ENCODE measurements around the gene POLR3K.

Gene POLR3K

DNA sequence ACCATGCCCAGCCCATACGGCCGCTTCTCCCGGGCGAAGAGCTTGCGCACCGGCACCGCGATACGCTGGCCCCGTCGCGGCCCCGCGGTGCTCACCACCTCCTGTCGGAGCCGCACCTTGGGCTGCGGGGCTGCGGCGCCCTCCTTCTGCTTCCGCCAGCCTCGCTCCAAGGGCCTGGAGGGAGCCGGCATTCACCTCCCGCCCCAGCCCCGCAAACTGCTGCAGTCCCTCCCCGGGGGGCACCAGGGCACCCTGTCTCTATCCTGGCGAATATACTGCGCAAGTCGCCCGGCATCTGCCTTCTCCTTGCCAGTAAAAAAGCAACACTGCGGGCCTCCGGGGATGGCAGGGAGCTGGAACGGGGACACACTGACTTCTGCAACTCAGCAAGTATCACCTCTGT, 8.5 kb upstream of the POLR3K start:
- H3K27ac ChIP-seq (ENCODE audit: extremely low read depth, low read depth, low read length): no peak overlapping the region
- CTCF ChIA-PET: interaction anchor here (0.7 to 6.3 kb wide), 2 partner anchors 34 to 301 kb away, joined by 3 to 245 read pairs; no protein-coding TSS in a partner anchor
- POLR2A ChIA-PET: interaction anchor here (2.2 kb wide), 1 partner anchor 8 kb away, joined by 13 read pairs; the partner anchor contains the start of genes POLR3K and SNRNP25
- H3K36me3 ChIP-seq (ENCODE audit: control insufficient read depth in 2 of 2, insufficient read depth in 1 of 2, low read length in 2 of 2): peaks cover 0 to 70% of the 10 kb centered on the region in 2 experiments; a peak in 1 of 3 replicates
- TF ChIP-seq ZBTB21 (tag by site-specific recombination; IDR thresholded peaks at IDR 0.05) (no peak), ZNF19 (tag by site-specific recombination; IDR thresholded peaks at IDR 0.05; ENCODE audit: low read depth) (no peak), ZNF529 (tag by site-specific recombination; IDR thresholded peaks at IDR 0.05; ENCODE audit: insufficient replicate concordance) (no peak), ZNF610 (tag by site-specific recombination; IDR thresholded peaks at IDR 0.05; ENCODE audit: borderline replicate concordance) (no peak)
- H3K4me3 ChIP-seq (ENCODE audit: low read depth, low read length): no peak overlapping the region
- H3K9me3 ChIP-seq (ENCODE audit: control insufficient read depth, insufficient read depth, low read depth, low read length): no peaks in the 10 kb centered on the region
- H3K4me1 ChIP-seq (ENCODE audit: control insufficient read depth, insufficient read depth, low read length): no peaks in the 10 kb centered on the region

DNA sequence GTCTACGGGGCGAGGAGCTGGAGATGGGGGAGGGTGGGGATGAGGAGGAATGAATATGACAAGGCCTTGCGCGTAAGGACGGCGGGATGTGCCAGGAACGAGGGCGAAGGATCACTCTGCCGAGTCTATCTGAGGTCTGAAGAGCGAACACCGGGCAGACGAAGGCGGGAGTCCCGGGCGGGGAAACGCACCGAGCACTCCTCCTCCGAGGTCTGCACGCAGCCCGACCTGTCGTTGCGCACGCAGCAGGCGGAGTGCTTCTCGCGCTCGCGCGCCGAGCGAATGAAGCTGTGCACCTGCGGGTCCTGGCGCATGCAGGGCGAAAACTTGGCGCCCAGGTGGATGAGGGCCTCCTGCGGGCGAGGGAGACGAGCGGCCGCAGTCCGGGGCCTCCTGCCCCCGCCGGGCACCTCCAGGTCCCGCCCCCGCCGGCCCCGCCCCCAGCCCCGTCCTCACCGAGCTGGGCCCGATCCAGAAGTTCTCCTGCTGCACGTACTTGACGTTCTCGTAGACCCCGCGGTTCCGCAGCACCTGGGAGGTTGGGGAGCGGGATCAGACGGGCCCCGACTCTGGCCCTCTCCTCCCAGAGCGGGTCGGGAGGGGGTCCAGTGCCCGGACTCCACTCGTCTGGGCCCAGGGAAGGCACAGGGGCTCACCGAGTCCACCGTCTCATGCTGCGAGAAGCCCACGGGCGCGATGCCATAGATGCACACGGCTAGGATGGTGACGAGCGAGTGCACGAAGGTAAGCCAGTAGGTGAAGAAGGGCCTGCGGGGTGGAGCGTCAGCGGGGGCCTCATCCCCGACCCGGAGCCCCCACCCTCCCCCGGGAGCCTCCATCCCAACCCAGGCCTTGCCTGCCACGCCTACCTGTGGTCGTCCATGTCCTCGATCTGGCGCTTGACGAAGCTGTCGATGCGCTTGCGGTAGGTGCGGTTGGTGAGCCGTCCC, 7.8 kb upstream of the POLR3K start:
- POLR2A ChIA-PET: interaction anchor here (0.9 to 2.2 kb wide), 3 partner anchors 8 to 46 kb away, joined by 3 to 13 read pairs (median 6); partner anchors contain the start of genes POLR3K, RHBDF1 and SNRNP25
- H3K36me3 ChIP-seq (ENCODE audit: control insufficient read depth in 2 of 2, insufficient read depth in 1 of 2, low read length in 2 of 2): peaks cover 0 to 76% of the 10 kb centered on the region in 2 experiments; a peak in 1 of 3 replicates
- no peaks in the 10 kb centered on the region for H3K9me3 ChIP-seq (ENCODE audit: control insufficient read depth, insufficient read depth, low read depth, low read length)
- no peak for TF ChIP-seq SALL2 (tag by site-specific recombination; IDR thresholded peaks at IDR 0.05; ENCODE audit: borderline replicate concordance)
- H3K27ac ChIP-seq (ENCODE audit: extremely low read depth, low read depth, low read length): no peak overlapping the region
- CTCF ChIA-PET: interaction anchor here (0.6 to 6.3 kb wide), 4 partner anchors 35 to 413 kb away, joined by 3 to 245 read pairs (median 6); no protein-coding TSS in a partner anchor
- H3K4me3 ChIP-seq (ENCODE audit: low read depth, low read length): no peak overlapping the region
- no peaks in the 10 kb centered on the region for H3K4me1 ChIP-seq (ENCODE audit: control insufficient read depth, insufficient read depth, low read length)

DNA sequence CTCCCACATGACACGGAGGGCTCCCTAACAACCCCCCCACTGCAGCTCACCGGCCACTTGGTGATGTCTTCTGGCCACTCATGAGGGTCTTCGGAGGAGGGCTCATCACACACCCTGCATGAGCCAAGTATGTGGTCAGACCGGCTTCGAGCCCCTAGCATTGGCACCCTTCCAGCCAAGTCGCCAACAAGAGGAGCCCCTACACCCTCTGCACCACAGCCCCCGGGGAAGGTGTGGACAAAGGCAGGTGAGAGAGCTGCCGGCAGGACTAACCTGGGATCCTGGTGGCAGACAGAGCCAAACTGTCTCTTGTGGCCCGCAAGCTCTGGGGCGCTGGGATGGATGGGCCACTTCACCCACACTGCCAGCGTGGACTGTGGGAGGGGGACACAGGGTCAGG, 6.8 kb upstream of the POLR3K start:
- H3K36me3 ChIP-seq (ENCODE audit: control insufficient read depth in 2 of 2, insufficient read depth in 1 of 2, low read length in 2 of 2): peaks cover 0 to 87% of the 10 kb centered on the region in 2 experiments; a peak in 1 of 3 replicates
- no peaks in the 10 kb centered on the region for H3K4me1 ChIP-seq (ENCODE audit: control insufficient read depth, insufficient read depth, low read length)
- ChIA-PET CTCF (interaction anchor here (0.6 to 1.5 kb wide), 3 partner anchors 37 to 414 kb away, joined by 3 to 8 read pairs (median 4); no protein-coding TSS in a partner anchor), POLR2A (interaction anchor here (0.9 to 1.8 kb wide), 2 partner anchors 12 to 47 kb away, joined by 3 to 6 read pairs; partner anchors contain the start of gene RHBDF1)
- H3K27ac ChIP-seq (ENCODE audit: extremely low read depth, low read depth, low read length): no peak overlapping the region
- no peak overlapping the region for H3K4me3 ChIP-seq (ENCODE audit: low read depth, low read length)
- no peaks in the 10 kb centered on the region for H3K9me3 ChIP-seq (ENCODE audit: control insufficient read depth, insufficient read depth, low read depth, low read length)
- TF ChIP-seq ZNF214 (tag by site-specific recombination; IDR thresholded peaks at IDR 0.05; ENCODE audit: borderline replicate concordance): no peak
- TF ChIP-seq INSM2 (tag by site-specific recombination; IDR thresholded peaks at IDR 0.05): no peak
- no peak for TF ChIP-seq ZNF133 (tag by site-specific recombination; IDR thresholded peaks at IDR 0.05)
- no peak for TF ChIP-seq ZSCAN5A (tag by site-specific recombination; IDR thresholded peaks at IDR 0.05)
- TF ChIP-seq KLF10 (tag by site-specific recombination; IDR thresholded peaks at IDR 0.05): no peak
- TF ChIP-seq ZNF626 (tag by site-specific recombination; IDR thresholded peaks at IDR 0.05): no peak
- no peak for TF ChIP-seq RBAK (tag by site-specific recombination; IDR thresholded peaks at IDR 0.05)
- TF ChIP-seq ZNF391 (tag by site-specific recombination; IDR thresholded peaks at IDR 0.05; ENCODE audit: borderline replicate concordance, low read depth): no peak
- no peak for TF ChIP-seq ZNF23 (tag by site-specific recombination; IDR thresholded peaks at IDR 0.05; ENCODE audit: borderline replicate concordance)
- TF ChIP-seq ZNF792 (tag by site-specific recombination; IDR thresholded peaks at IDR 0.05): no peak
- TF ChIP-seq ZNF157 (tag by site-specific recombination; IDR thresholded peaks at IDR 0.05): no peak
- no peak for TF ChIP-seq ZNF121 (tag by site-specific recombination; IDR thresholded peaks at IDR 0.05)
- TF ChIP-seq ZBTB20 (tag by site-specific recombination; IDR thresholded peaks at IDR 0.05): no peak
- no peak for TF ChIP-seq ZNF223 (tag by site-specific recombination; IDR thresholded peaks at IDR 0.05)
- no peak for TF ChIP-seq ZNF26 (tag by site-specific recombination; IDR thresholded peaks at IDR 0.05)
- no peak for TF ChIP-seq ZNF677 (tag by site-specific recombination; IDR thresholded peaks at IDR 0.05)
- no peak for TF ChIP-seq EGR2 (tag by site-specific recombination; IDR thresholded peaks at IDR 0.05; ENCODE audit: low read depth)
- TF ChIP-seq GLI2 (tag by site-specific recombination; IDR thresholded peaks at IDR 0.05; ENCODE audit: borderline replicate concordance, low read depth): no peak

All from HEK293 (cell line).